ENCODE results near the gene ATP10B. TPM values are rescaled to one million over a fixed set of nuclear protein-coding genes. Genes with fewer than 3 reads are reported as not detected.

ATP10B gene
- total RNA-seq, 1 donor: not detected

- no peak overlapping the region for H3K4me3 ChIP-seq (ENCODE audit: low read depth, low read length)
- TF ChIP-seq CTCF (IDR thresholded peaks at IDR 0.05; ENCODE audit: insufficient read depth, low read depth, low read length): no peak
- DNase-seq (ENCODE audit: low read depth): no peak
These were observed 232.6 kb downstream of the ATP10B start for GRCh38 chr5:160619381-160619780.

DNA sequence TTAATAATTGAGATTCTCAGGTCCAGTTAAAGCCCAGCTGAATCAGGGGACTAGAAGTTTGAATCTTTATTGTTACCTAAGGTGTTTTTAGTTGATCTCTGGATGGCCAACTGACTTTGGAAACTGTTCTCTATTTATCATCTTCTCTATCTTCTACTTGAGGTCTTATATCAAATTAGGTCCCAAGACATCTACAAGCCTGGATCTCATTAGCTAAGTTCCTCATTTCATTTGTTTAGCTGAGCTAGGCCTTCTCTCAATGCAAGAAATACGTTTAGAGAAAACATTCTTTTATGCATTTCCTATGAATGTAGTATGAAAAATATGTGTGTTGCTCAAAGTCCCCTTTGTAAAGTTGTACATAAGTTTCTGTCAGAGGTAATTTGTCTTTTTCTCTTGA lies 233.7 kb downstream of the ATP10B start:
- TF ChIP-seq CTCF (IDR thresholded peaks at IDR 0.05; ENCODE audit: insufficient read depth, low read depth, low read length): no peak
- DNase-seq (ENCODE audit: low read depth): no peak
- no peak overlapping the region for H3K4me3 ChIP-seq (ENCODE audit: low read depth, low read length)

DNA sequence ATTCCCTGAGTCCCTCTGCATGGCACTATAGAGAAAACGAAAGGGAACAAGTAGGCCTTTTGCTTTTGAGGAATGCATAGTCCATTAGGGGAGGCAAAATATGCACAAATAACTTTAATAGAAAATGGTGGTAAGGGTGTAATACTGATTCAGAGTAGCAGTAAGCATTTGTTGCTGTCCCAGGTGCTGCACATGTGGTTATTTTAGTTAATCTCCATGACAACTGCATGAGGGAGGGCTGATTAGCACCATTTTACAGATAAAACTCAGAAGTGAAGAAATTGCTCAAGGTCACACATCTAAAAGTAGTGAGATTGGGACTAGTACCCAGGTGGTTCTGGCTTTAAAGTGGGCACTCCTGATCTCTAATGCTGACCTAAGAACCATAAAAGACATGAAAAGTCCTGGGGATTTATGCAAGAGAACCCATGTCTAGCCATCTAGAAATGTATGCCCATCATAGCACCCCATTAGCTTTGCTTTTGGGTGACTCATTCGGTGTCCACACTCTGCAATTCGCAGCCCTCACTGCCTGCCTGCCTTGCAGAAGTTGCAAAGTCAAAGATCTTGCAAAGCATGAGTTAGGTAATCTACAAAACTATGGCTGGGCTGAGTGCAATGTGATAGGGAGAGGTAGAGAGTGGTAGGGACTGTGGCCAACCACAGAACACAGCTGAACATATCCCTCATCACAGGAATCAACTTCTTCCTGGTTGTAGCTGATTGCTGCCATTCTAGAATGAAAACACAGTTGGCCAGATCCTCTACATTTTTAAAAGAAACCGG lies 235.1 kb downstream of the ATP10B start:
- no peak for TF ChIP-seq CTCF (IDR thresholded peaks at IDR 0.05; ENCODE audit: insufficient read depth, low read depth, low read length)
- H3K4me3 ChIP-seq (ENCODE audit: low read depth, low read length): no peak overlapping the region
- DNase-seq (ENCODE audit: low read depth): no peak

DNA sequence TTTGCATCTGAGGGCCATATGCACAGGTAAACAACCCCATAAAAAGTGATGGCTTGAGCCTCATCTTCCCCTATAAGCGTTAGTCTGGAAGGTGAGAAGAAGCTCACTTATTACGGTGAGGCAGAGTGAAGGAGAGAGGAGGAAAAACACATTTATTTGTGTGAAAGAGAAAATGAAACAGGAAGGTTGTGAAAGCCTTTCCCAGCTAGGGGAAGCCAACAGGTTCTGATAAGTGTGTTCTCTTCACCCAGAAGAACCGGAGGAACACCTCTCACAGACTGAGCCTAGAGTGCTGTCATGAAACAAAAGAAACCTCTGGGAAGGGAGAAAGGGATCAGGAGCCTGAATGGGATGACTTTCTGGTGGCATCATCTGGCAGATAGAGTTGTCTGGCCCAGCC lies 237.9 kb downstream of the ATP10B start:
- no peak for DNase-seq (ENCODE audit: low read depth)
- no peak for TF ChIP-seq CTCF (IDR thresholded peaks at IDR 0.05; ENCODE audit: insufficient read depth, low read depth, low read length)
- no peak overlapping the region for H3K4me3 ChIP-seq (ENCODE audit: low read depth, low read length)

DNA sequence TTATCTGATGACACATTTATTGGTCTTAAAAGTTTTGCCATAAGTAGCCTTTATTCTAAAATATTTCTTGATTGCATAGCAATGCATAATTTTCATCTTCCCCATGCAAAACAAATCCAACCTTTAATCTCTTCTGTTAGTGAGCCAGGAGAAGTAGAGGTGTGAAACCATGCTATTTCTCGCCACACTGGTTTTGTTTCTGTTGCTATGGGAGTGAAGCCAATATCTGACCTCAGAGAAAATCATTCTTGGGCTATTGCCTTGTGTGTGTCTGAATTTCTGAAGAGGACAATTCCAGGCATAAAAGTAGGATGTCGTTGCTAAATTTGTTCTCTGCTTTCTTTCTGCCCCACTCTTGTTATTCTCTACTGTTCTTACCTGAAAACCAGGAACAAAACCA lies 246.7 kb downstream of the ATP10B start:
- no peak for TF ChIP-seq CTCF (IDR thresholded peaks at IDR 0.05; ENCODE audit: insufficient read depth, low read depth, low read length)
- no peak for DNase-seq (ENCODE audit: low read depth)
- no peak overlapping the region for H3K4me3 ChIP-seq (ENCODE audit: low read depth, low read length)

DNA sequence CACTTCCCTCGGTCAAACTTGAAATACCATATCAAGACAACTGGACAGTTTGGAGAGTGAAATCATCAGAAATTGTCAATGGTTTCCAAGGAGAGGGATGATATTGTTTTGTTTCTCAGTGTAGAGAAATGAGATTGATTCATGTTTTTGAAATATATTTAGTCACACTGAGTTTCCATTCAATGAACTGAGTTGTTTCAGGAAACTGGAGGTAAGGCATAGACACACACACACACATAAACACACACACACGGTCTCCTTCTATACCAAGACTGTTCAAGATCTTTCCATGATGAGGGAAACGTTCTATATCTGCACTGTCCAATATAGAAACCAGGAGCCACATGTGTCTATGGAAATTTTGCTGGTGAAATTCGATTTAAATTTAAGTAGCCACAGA lies 247.5 kb downstream of the ATP10B start:
- TF ChIP-seq CTCF (IDR thresholded peaks at IDR 0.05; ENCODE audit: insufficient read depth, low read depth, low read length): no peak
- H3K4me3 ChIP-seq (ENCODE audit: low read depth, low read length): no peak overlapping the region
- DNase-seq (ENCODE audit: low read depth): no peak

- no peak overlapping the region for H3K4me3 ChIP-seq (ENCODE audit: low read depth, low read length)
- TF ChIP-seq CTCF (IDR thresholded peaks at IDR 0.05; ENCODE audit: insufficient read depth, low read depth, low read length): no peak
- DNase-seq (ENCODE audit: low read depth): no peak
These were observed 249.3 kb downstream of the ATP10B start for GRCh38 chr5:160602744-160603143.
